Astrocyte of the spinal cord (primary cell): ENCODE data around the gene ENPP6.

ENCODE experiments used
- DNase-seq: peaks from one replicate; pipeline ENCODE4 v3.0.0; 2011; ENCODE audit warnings: low read depth, low spot score
- H3K4me3 ChIP-seq: 2 replicates; pipeline ENCODE4 v1.5.1; 2011; ENCODE audit warnings: low read depth, mild to moderate bottlenecking, low read length, moderate library complexity
- CTCF ChIP-seq: IDR thresholded peaks from 2 replicates; pipeline ENCODE4 v1.5.1; 2012; ENCODE audit warnings: low read depth, mild to moderate bottlenecking, low read length, inconsistent platforms
- in situ Hi-C: cut with HindIII; loops from 2 replicates; pipeline ENCODE4 v1.10.0; 2017; ENCODE audit warnings: low sequenced_read_pairs

The ENPP6 gene

GRCh38 chr4:184201179-184201578, 16.5 kb downstream of the ENPP6 start:
- H3K4me3 ChIP-seq, result no peak overlapping the region
- no peak for TF ChIP-seq CTCF
- DNase-seq, result no peak
- in situ Hi-C loops, result no loop called here

- no peak for TF ChIP-seq CTCF
- in situ Hi-C loops, result no loop called here
- no peak overlapping the region for H3K4me3 ChIP-seq
- DNase-seq, result no peak
Observed at GRCh38 chr4:184200296-184200695, 17.4 kb downstream of the ENPP6 start.

- TF ChIP-seq CTCF, result no peak
- no peak overlapping the region for H3K4me3 ChIP-seq
- DNase-seq, result no peak
- in situ Hi-C loops, result no loop called here
Observed at GRCh38 chr4:184199780-184200179, 17.9 kb downstream of the ENPP6 start.

GRCh38 chr4:184198190-184198589, 19.5 kb downstream of the ENPP6 start:
- no peak overlapping the region for H3K4me3 ChIP-seq
- DNase-seq, result no peak
- TF ChIP-seq CTCF, result no peak
- in situ Hi-C loops, result no loop called here

GRCh38 chr4:184197536-184198082, 20.1 kb downstream of the ENPP6 start:
- DNase-seq, result no peak
- TF ChIP-seq CTCF, result no peak
- no peak overlapping the region for H3K4me3 ChIP-seq
- in situ Hi-C loops, result no loop called here

GRCh38 chr4:184196730-184197385, 20.8 kb downstream of the ENPP6 start:
- DNase-seq, result no peak
- no peak for TF ChIP-seq CTCF
- in situ Hi-C loops, result no loop called here
- H3K4me3 ChIP-seq, result no peak overlapping the region
